Vagina (tissue), 2 donors: ENCODE measurements around the gene LDLRAD4. TPM values are rescaled to one million over a fixed set of nuclear protein-coding genes. Genes with fewer than 3 reads are reported as not detected.

ENCODE experiments used
- DNase-seq, 2 donors: peaks; one replicate each; pipeline ENCODE4 v3.0.0-alpha.2; 2017; ENCODE audit errors: extremely low spot score in 2 of 2
- H3K27ac ChIP-seq: fragments of 200-600 bp; sonication (generic); one replicate; pipeline ENCODE4 v1.5.1; 2019
- H3K27me3 ChIP-seq: fragments of 200-600 bp; sonication (generic); one replicate; pipeline ENCODE4 v1.5.1; 2019
- H3K36me3 ChIP-seq, 2 donors: fragments of 200-600 bp; sonication (generic); one replicate each; pipeline ENCODE4 v1.5.1; 2017 to 2019
- H3K4me1 ChIP-seq: fragments of 200-600 bp; sonication (generic); one replicate; pipeline ENCODE4 v1.5.1; 2019
- H3K4me3 ChIP-seq, 2 donors: fragments of 200-600 bp; sonication (generic); 1 replicate in 1 of 2; 2 replicates in 1 of 2; pipeline ENCODE4 v1.5.1; 2016 to 2019
- H3K9me3 ChIP-seq: fragments of 200-600 bp; sonication (generic); one replicate; pipeline ENCODE4 v1.5.1; 2019
- POLR2A ChIP-seq, 2 donors: fragments of 450-650 bp; IDR thresholded peaks; one replicate each; pipeline ENCODE4 v1.6.1; 2017; ENCODE audit warnings: antibody characterized with exemption in 2 of 2, mild to moderate bottlenecking in 2 of 2, moderate library complexity in 2 of 2
- POLR2AphosphoS5 ChIP-seq, 2 donors: sonication (generic); formaldehyde crosslinking; IDR thresholded peaks; one replicate each; pipeline ENCODE4 v1.9.0; 2017; ENCODE audit warnings: antibody characterized with exemption in 2 of 2, mild to moderate bottlenecking in 2 of 2, low read depth in 1 of 2; ENCODE audit not compliant: insufficient read depth in 1 of 2
- intact Hi-C: fragments of 100-400 bp; cut with DNase I; formaldehyde crosslinking; loops from one replicate; pipeline ENCODE4 v1.15.1; 2023
- total RNA-seq: library from RNA; depleted of rRNA; stranded (reverse); fragments of >200 nt; gene quantifications from one replicate; pipeline ENCODE4 v1.2.3, GENCODE V29; 2016
- TF ChIP-seq, protein P1 (sequence below), 3 experiments: fragments of 450-650 bp in 2 of 3; fragments of 200-600 bp in 1 of 3; sonication (generic) in 1 of 3; IDR thresholded peaks; one replicate each; pipeline ENCODE4 v1.5.1; 2017 to 2019; ENCODE audit warnings: antibody characterized with exemption in 3 of 3, mild to moderate bottlenecking in 2 of 3, moderate library complexity in 2 of 3

Gene LDLRAD4
- total RNA-seq, 1 donor from 2014 or later, result 24.3 TPM

DNA sequence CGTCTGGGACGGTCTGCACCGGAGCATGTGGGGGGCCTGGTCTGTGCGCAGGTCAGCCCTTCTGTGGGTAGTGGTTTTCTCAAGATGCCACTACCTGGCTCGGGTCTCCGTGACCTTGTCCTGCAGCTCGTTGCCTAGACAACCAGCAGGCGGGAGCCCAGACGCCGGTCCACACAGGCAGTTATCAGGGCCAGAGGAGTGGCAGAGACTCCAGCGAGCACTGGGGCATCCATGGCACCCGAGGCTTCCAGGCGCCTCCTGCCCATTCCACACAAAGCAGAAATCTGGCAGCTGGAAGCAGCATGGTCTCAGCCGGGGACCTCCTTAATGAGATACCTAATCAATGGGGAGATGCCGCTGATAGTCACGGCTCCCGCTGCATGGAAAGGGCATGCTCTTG is 351.7 kb downstream of the LDLRAD4 start:
- TF ChIP-seq, protein P1, sequence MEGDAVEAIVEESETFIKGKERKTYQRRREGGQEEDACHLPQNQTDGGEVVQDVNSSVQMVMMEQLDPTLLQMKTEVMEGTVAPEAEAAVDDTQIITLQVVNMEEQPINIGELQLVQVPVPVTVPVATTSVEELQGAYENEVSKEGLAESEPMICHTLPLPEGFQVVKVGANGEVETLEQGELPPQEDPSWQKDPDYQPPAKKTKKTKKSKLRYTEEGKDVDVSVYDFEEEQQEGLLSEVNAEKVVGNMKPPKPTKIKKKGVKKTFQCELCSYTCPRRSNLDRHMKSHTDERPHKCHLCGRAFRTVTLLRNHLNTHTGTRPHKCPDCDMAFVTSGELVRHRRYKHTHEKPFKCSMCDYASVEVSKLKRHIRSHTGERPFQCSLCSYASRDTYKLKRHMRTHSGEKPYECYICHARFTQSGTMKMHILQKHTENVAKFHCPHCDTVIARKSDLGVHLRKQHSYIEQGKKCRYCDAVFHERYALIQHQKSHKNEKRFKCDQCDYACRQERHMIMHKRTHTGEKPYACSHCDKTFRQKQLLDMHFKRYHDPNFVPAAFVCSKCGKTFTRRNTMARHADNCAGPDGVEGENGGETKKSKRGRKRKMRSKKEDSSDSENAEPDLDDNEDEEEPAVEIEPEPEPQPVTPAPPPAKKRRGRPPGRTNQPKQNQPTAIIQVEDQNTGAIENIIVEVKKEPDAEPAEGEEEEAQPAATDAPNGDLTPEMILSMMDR (IDR thresholded peaks at IDR 0.05), result no peak
- TF ChIP-seq POLR2AphosphoS5 (IDR thresholded peaks at IDR 0.05; ENCODE audit: insufficient read depth in 1 of 2, low read depth in 1 of 2), result no peak
- Histone ChIP-seq H3K9me3 (no peaks in the 10 kb centered on the region), H3K27ac (no peak overlapping the region)

DNA sequence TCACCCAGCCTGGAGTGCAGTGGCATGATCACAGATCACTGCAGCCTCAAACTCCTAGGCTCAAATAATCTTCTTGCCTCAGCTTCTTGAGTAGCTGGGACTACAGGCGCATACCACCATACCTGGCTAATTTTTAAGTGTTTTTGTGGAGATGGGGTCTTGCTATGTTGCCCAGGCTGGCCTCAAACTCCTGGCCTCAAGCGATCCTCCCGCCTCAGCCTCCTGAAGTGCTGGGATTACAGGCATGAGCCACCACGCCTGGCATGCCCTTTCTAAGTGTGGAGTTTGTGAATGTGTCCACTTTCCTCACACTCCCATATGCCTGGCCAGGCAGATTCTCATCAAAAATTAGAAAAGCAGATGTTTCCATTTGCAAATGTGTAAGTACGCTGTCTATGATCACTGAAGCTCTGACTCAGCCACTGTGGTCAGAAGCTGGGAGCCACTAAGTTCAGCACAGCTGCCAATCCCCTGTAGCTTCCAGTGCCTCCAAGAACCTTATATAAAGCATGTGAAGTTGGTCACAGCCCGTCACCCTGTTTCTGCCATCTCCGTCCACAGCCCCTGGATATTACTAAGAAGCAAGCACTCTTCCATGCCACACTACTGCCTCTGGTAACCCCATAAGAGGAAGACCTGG is 352.4 kb downstream of the LDLRAD4 start:
- TF ChIP-seq POLR2A (IDR thresholded peaks at IDR 0.05) (no peak), POLR2AphosphoS5 (IDR thresholded peaks at IDR 0.05; ENCODE audit: insufficient read depth in 1 of 2, low read depth in 1 of 2) (no peak)
- TF ChIP-seq, protein P1 (IDR thresholded peaks at IDR 0.05), result no peak
- Histone ChIP-seq H3K36me3 (no peaks in the 10 kb centered on the region), H3K4me3 (no peak overlapping the region), H3K4me1 (peaks cover 38% of the 10 kb centered on the region), H3K27me3 (no peaks in the 10 kb centered on the region), H3K27ac (no peak overlapping the region), H3K9me3 (no peaks in the 10 kb centered on the region)
- intact Hi-C loops, result no loop called here
- no peak for DNase-seq

More for the DNA sequence above, 351.7 kb downstream of the LDLRAD4 start:
- intact Hi-C loops, result no loop called here
- H3K36me3 ChIP-seq, result no peaks in the 10 kb centered on the region
- DNase-seq, result no peak
- no peaks in the 10 kb centered on the region for H3K27me3 ChIP-seq
- H3K4me1 ChIP-seq, result peaks cover 45% of the 10 kb centered on the region
- H3K4me3 ChIP-seq, result no peak overlapping the region

DNA sequence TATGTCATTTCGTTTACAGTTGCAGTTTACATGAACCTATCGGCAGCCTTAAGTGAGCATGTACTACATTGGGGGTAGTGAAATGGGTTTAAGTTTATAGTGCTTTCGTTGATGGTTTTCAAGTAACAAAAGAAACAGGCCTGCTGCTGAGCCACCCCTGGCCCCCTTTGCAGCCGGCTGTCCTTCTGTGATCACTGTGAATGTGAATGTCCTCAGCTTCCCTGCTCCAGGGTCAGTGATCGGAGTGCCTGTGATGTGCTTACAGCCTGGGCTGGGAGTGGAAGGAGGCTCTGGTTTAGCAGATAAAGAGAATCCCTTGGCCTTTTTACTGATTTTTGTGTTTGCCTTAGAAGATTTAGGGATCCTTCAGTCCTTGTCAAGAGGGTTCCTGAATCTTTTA is 353.6 kb downstream of the LDLRAD4 start:
- intact Hi-C loops, result no loop called here
- peaks cover 34% of the 10 kb centered on the region for H3K4me1 ChIP-seq
- TF ChIP-seq, protein P1 (IDR thresholded peaks at IDR 0.05), result no peak
- TF ChIP-seq POLR2A (IDR thresholded peaks at IDR 0.05), result no peak
- TF ChIP-seq POLR2AphosphoS5 (IDR thresholded peaks at IDR 0.05; ENCODE audit: insufficient read depth in 1 of 2, low read depth in 1 of 2), result no peak
- H3K4me3 ChIP-seq, result no peak overlapping the region
- no peaks in the 10 kb centered on the region for H3K36me3 ChIP-seq
- DNase-seq, result peak; percentile 20 to 61
- no peak overlapping the region for H3K27ac ChIP-seq
- H3K9me3 ChIP-seq, result no peaks in the 10 kb centered on the region
- H3K27me3 ChIP-seq, result no peaks in the 10 kb centered on the region

DNA sequence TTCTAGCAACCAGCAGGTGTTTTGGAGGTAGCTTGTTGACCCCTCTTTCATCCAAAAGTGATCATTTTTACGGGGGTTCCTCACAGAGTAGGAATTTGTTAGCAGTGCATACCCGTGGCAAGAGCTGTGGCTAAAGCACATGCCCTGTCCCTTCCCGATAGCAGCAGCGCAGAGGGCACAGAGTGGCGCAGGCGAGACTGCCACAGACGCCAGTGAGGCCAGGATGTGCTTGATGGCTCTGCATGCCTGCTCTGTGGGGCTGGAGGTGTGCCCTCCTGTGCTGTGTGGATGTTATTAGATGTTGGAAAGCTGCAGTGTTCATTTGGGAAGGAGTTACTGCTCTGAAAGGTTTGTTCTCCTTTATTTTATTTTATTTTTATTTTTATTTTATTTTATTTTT is 354.2 kb downstream of the LDLRAD4 start:
- TF ChIP-seq, protein P1 (IDR thresholded peaks at IDR 0.05), result no peak
- TF ChIP-seq POLR2A (IDR thresholded peaks at IDR 0.05), result no peak
- TF ChIP-seq POLR2AphosphoS5 (IDR thresholded peaks at IDR 0.05; ENCODE audit: insufficient read depth in 1 of 2, low read depth in 1 of 2), result no peak
- H3K4me3 ChIP-seq, result no peak overlapping the region
- intact Hi-C loops, result no loop called here
- H3K27me3 ChIP-seq, result no peaks in the 10 kb centered on the region
- H3K27ac ChIP-seq, result no peak overlapping the region
- peak; percentile 64 to 89 for DNase-seq
- H3K9me3 ChIP-seq, result no peaks in the 10 kb centered on the region
- peaks cover 32% of the 10 kb centered on the region for H3K4me1 ChIP-seq
- H3K36me3 ChIP-seq, result no peaks in the 10 kb centered on the region

DNA sequence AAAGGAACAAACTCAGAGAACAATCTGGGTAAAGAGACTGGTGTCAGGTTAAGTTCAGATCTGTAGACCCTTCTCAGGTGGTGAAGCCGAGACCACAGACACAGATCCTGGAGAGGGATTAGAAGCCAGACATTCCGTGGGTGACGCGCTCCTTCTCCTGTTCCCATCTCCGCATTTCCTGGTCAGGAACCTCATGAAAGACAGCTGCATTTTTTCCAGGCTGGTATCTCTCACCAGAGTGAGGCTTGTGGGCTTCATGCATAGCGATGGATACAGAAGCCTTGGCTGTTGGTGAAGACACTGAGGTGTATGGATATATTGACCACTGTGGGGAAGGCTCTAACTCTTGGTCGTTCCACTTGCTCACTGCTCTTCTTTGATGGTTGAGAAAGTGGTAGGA is 355.2 kb downstream of the LDLRAD4 start:
- H3K27me3 ChIP-seq, result no peaks in the 10 kb centered on the region
- no peaks in the 10 kb centered on the region for H3K9me3 ChIP-seq
- intact Hi-C loops, result no loop called here
- peak in 1 of 2 donors; percentile 74 for DNase-seq
- H3K4me3 ChIP-seq, result no peak overlapping the region
- peaks cover 31% of the 10 kb centered on the region for H3K4me1 ChIP-seq
- no peaks in the 10 kb centered on the region for H3K36me3 ChIP-seq
- TF ChIP-seq, protein P1 (IDR thresholded peaks at IDR 0.05), result no peak
- TF ChIP-seq POLR2A (IDR thresholded peaks at IDR 0.05), result no peak
- TF ChIP-seq POLR2AphosphoS5 (IDR thresholded peaks at IDR 0.05; ENCODE audit: insufficient read depth in 1 of 2, low read depth in 1 of 2), result no peak
- no peak overlapping the region for H3K27ac ChIP-seq
